Kidney epithelial cell (primary cell): ENCODE results near the gene SPDYE18. TPM values are rescaled to one million over a fixed set of nuclear protein-coding genes. Genes with fewer than 3 reads are reported as not detected.
"Not testable (repeated sequence)": the region's sequence is repeated elsewhere in the genome, so short reads cannot be mapped to it uniquely, and the experiment has no call there.

ENCODE experiments used
- DNase-seq: peaks from one replicate; pipeline ENCODE4 v3.0.0-alpha.2; 2010; ENCODE audit warnings: low read depth
- H3K27me3 ChIP-seq: 2 replicates; pipeline ENCODE4 v1.6.0; 2011; ENCODE audit warnings: low read length; ENCODE audit not compliant: control insufficient read depth, insufficient read depth
- H3K36me3 ChIP-seq: 2 replicates; pipeline ENCODE4 v1.5.1; 2011; ENCODE audit warnings: low read length; ENCODE audit not compliant: control insufficient read depth, insufficient read depth
- H3K4me3 ChIP-seq: 2 replicates; pipeline ENCODE4 v1.5.1; 2011; ENCODE audit warnings: low read depth, mild to moderate bottlenecking, control low read depth, low read length
- total RNA-seq: library from RNA; depleted of rRNA; stranded (reverse); fragments of >200 nt; gene quantifications from 2 replicates; pipeline ENCODE4 v1.2.3, GENCODE V29; 2015

The SPDYE18 gene
- 0.08 TPM in 1 of 2 replicates, not detected in the other for total RNA-seq

- not testable (repeated sequence) for H3K27me3 ChIP-seq, H3K4me3 ChIP-seq, H3K36me3 ChIP-seq, DNase-seq
Observed at GRCh38 chr7:77062557-77062956, at the start of gene SPDYE18. TSS of gene SPDYE18 (minus strand) at chr7:77062558. CDS start at chr7:77060512, 2,046 bp downstream.

GRCh38 chr7:77108362-77108761 is 46.0 kb upstream of the SPDYE18 start:
- H3K4me3 ChIP-seq, H3K27me3 ChIP-seq, H3K36me3 ChIP-seq, DNase-seq: not testable (repeated sequence)

- DNase-seq, H3K4me3 ChIP-seq, H3K36me3 ChIP-seq, H3K27me3 ChIP-seq: not testable (repeated sequence)
Observed at GRCh38 chr7:77107659-77108058, 45.3 kb upstream of the SPDYE18 start.

- not testable (repeated sequence) for H3K36me3 ChIP-seq, H3K27me3 ChIP-seq, DNase-seq, H3K4me3 ChIP-seq
Observed at GRCh38 chr7:77105904-77106303, 43.5 kb upstream of the SPDYE18 start.

GRCh38 chr7:77102671-77103070 is 40.3 kb upstream of the SPDYE18 start:
- not testable (repeated sequence) for DNase-seq, H3K27me3 ChIP-seq, H3K36me3 ChIP-seq

GRCh38 chr7:77101187-77101586 is 38.8 kb upstream of the SPDYE18 start:
- DNase-seq, H3K4me3 ChIP-seq: not testable (repeated sequence)

More at GRCh38 chr7:77102671-77103070, 40.3 kb upstream of the SPDYE18 start:
- not testable (repeated sequence) for H3K4me3 ChIP-seq

GRCh38 chr7:77100501-77100900 is 38.1 kb upstream of the SPDYE18 start:
- not testable (repeated sequence) for H3K36me3 ChIP-seq, DNase-seq, H3K4me3 ChIP-seq, H3K27me3 ChIP-seq

More at GRCh38 chr7:77101187-77101586, 38.8 kb upstream of the SPDYE18 start:
- H3K36me3 ChIP-seq, H3K27me3 ChIP-seq: not testable (repeated sequence)

GRCh38 chr7:77092301-77092700 is 29.9 kb upstream of the SPDYE18 start:
- not testable (repeated sequence) for H3K4me3 ChIP-seq, H3K36me3 ChIP-seq, DNase-seq, H3K27me3 ChIP-seq

- DNase-seq, H3K4me3 ChIP-seq, H3K36me3 ChIP-seq, H3K27me3 ChIP-seq: not testable (repeated sequence)
Observed at GRCh38 chr7:77082192-77082591, 19.8 kb upstream of the SPDYE18 start.

GRCh38 chr7:77080236-77080635 is 17.9 kb upstream of the SPDYE18 start:
- H3K36me3 ChIP-seq, DNase-seq, H3K27me3 ChIP-seq, H3K4me3 ChIP-seq: not testable (repeated sequence)

- DNase-seq, H3K27me3 ChIP-seq, H3K4me3 ChIP-seq, H3K36me3 ChIP-seq: not testable (repeated sequence)
Observed at GRCh38 chr7:77079624-77080023, 17.3 kb upstream of the SPDYE18 start.

- not testable (repeated sequence) for H3K36me3 ChIP-seq, H3K4me3 ChIP-seq, H3K27me3 ChIP-seq, DNase-seq
Observed at GRCh38 chr7:77079112-77079511, 16.8 kb upstream of the SPDYE18 start.

GRCh38 chr7:77077060-77077459 is 14.7 kb upstream of the SPDYE18 start:
- not testable (repeated sequence) for H3K27me3 ChIP-seq, H3K4me3 ChIP-seq, DNase-seq, H3K36me3 ChIP-seq

- H3K36me3 ChIP-seq, H3K4me3 ChIP-seq, H3K27me3 ChIP-seq, DNase-seq: not testable (repeated sequence)
Observed at GRCh38 chr7:77074786-77075396, 12.5 kb upstream of the SPDYE18 start.

- H3K36me3 ChIP-seq, H3K4me3 ChIP-seq, DNase-seq, H3K27me3 ChIP-seq: not testable (repeated sequence)
Observed at GRCh38 chr7:77071108-77071507, 8.8 kb upstream of the SPDYE18 start.

- H3K4me3 ChIP-seq, H3K27me3 ChIP-seq, H3K36me3 ChIP-seq, DNase-seq: not testable (repeated sequence)
Observed at GRCh38 chr7:77065869-77066268, 3.5 kb upstream of the SPDYE18 start.
